CD4-positive, alpha-beta T cell treated with Interleukin-15 for 1 hour (primary cell): ENCODE data around the gene ADCY9.

Source experiments
- DNase-seq: peaks from one replicate; pipeline ENCODE4 v3.0.0-alpha.2; 2020

ADCY9 gene

DNA sequence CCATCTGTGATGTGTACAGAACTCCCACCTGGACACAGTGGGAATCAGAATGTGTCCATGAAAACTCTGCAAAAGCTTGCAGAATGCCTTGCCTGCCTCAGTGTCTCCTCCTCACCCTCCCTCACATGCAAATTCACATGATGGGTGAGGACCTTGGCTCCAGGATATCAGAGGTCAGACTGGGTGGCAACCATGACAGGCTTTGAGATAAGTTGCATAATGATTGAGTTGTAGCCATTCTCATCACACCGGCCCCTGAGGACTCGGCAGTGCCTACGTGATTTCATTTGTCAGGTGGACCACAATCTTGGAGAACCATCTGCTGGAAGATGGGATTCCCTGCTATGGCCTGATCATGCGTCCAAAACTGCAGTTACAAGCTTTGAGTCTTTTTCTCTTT, 3.9 kb upstream of the ADCY9 start:
- no peak for DNase-seq

DNA sequence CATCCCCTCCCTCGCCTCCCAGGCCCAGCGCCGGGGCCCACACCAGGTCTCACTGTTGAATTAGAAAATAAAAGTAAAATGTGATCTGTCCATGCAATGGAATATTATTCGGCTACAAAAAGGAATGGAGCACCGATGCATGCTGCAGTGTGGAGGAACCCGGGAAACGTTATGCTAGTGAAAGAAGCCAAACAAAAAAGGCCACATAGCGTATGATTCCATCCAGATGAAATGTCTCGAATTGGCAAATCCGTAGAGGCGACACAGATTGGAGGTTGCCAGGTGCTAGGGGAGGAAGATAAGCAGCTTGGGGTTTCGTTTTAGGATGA, 972 bp upstream of the ADCY9 start:
- DNase-seq = no peak

- DNase-seq = no peak
These were observed 308 bp downstream of the ADCY9 start for GRCh38 chr16:4115949-4116318.

- peak; percentile 39 for DNase-seq
These were observed 863 bp downstream of the ADCY9 start for GRCh38 chr16:4115209-4115948.

- no peak for DNase-seq
These were observed 1.7 kb downstream of the ADCY9 start for GRCh38 chr16:4114257-4115208.

- DNase-seq = no peak
These were observed 2.6 kb downstream of the ADCY9 start for GRCh38 chr16:4113358-4114256.

DNA sequence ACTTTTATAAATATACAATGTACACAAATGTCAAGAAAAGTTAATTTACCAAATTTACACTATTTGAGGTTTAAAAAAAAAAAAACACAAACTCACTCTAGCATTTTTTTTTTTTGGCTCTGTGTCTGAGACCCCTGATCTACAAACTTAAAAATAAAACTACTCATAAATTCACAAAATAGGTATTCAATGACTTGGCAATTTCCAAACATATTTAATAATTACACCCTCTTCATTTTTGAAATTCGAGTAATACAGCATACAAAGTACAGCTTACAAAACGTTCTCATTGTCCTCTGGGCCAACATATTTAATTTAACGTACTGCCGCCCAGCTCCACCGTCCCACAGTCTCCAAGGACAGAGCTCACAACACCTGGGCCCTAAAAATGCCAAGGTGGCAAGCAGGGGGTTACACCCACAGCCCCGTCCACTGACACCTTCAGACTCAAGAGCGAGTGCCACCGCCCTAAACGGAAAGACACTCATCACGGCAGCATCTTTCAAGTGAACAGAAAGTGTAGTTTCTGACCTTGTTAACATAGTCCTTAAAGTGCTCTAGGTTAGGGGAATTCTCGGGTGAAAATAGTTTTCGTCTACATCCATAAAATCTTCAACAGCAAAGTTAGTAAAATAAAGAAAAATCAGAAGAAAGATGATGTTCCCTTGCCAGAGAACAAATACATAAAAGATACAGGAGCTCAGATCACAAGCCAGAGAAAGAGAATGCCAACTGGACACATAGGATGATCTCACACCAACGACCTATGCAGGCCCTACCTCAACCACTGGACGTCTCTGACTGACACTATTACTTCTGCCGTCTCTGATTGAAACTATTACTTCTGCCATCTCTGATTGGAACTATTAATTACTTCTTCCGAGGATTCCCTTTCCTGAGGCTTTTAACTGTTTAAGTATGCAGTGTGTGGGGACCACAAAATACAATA, 4.2 kb downstream of the ADCY9 start:
- DNase-seq = no peak

GRCh38 chr16:4110680-4111079, 5.6 kb downstream of the ADCY9 start:
- DNase-seq = no peak

DNA sequence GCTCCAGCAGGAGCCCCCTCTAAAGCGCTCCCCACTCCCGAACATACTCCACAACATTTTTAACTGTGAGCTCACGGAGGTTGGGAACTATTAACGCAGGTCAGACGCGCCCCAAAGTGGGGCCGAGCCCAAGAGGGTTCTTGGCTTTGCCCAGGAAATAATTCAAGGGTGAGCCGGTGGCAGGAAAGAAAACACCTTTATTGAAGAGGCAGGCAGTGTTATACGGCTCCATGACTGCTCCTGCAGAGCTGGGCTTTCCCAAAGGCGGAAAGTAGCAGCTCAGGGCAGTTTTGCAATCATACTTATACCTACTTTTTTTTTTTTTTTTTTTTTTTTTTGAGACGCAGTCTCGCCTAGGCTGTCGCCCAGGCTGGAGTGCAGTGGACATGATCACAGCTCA, 6.2 kb downstream of the ADCY9 start:
- no peak for DNase-seq

- no peak for DNase-seq
These were observed 6.9 kb downstream of the ADCY9 start for GRCh38 chr16:4109250-4109736.

- DNase-seq = no peak
These were observed 9.7 kb downstream of the ADCY9 start for GRCh38 chr16:4106516-4106915.

- DNase-seq = no peak
These were observed 10.4 kb downstream of the ADCY9 start for GRCh38 chr16:4105848-4106247.

GRCh38 chr16:4103745-4104144, 12.5 kb downstream of the ADCY9 start:
- no peak for DNase-seq

DNA sequence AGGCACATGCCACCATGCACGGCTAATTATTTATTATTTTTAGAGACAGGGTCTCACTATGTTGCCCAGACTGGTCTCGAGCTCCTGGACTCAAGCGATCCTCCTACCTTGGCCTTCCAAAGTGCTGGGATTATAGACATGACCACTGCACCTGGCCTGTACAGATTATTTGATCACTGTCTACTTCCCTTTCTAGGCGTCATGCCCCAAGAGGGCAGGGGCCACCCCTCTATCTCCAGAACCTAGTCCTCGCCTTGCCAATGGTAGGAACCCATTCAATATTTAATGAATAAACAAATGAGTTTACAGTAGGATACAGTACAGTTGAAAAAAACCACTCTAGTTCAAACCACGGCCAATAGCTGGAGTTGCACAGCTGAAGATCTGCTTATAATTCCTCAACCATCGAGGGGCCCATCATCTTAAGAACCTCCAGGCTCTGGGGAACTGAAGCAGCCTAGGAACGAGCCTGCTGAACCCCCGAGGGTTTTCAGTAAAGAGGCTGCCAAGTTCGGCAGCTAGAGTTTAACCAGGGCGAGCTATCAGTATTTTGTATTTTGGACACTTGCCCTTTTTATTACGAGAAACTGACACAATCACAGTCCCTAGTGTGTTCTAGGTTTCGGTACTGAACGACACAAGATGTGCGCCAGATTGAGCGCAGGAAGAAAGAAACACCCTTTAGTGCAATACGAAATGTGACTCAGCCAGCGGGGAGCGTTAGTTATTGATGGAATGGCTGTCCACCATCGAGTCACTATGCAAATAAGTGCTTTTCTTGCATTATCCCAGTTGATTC, 14.6 kb downstream of the ADCY9 start:
- no peak for DNase-seq

DNA sequence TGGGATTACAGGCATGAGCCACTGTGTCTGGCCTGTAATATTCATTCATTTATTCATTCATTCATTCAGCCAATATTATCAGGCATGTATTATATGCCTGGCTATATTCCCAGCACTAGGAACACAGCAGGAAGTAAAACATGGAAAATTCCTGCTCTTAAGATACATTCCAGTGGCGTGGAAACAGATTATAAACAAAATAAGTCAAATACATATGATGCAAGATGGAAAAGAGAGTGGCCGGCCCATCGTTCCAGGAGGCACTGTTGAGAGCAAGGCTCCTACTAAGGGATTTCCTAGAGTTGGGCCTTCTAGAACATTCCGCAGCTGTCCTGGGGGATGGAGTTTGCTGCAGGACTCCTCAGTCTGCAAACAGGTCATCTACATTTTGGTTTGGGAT, 17.7 kb downstream of the ADCY9 start:
- no peak for DNase-seq

DNA sequence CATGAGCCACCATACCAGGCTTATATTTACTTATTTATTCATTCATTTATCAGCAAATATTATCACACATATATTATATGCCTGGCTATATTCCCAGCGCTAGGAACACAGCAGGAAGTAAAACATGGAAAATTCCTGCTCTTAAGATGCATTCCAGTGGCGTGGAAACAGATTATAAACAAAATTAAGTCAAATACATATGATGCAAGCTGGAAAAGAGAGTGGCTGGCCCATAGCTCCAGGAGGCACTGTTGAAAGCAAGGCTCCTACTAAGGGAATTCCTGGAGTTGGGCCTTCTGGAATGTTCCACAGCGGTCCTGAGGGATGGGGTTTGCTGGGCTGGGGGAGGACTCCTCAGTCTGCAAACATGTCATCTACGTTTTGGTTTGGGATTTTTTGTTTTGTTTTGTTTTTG, 18.4 kb downstream of the ADCY9 start:
- DNase-seq = no peak

DNA sequence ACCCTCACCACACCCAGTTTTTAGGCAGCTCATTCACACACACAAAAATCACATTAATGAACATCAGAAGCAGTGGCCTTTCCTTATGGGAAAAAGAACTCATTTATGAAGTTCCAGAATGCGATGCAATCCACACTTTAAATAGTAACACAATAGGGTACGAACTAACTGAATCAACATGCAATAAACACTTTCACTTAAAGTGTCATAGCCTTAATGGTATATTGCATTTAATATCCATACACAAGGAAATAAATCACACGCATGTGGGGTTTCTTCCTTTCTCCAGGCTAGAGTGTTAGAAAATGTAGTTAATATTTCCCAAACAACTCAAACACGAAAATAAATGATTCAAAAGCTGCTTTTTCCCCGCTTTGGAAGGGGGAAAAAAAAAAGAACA, 19.7 kb downstream of the ADCY9 start:
- no peak for DNase-seq

DNA sequence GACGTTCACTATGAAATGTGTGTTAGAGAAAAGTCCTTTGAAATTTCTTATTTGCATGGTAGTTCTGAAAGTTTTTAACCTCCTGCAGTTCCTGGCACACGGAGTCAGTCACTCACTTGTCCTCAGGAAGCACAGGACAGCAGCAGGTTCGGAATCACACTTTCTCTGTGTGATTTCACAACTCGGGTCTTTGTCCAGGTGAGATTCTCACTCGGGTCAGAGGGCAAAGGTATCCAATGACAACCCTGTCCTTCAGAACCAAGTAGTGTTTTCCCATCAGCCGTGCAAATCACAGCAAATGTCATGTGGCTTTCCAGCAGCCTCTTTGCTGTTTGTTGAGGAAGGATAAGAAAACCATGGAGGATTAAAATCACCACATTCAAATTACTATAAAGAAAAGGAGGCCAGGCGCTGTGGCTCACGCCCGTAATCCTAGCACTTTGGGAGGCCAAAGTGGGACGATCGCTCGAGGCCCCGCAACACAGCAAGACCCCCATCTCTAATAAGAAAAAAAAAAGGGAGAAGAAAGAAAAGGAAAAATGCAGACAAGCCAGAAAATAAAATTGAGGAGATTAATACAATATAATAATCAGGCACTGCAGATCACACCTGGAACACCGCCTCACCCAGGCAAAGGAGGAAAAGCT, 22.0 kb downstream of the ADCY9 start:
- DNase-seq = no peak

- DNase-seq = no peak
These were observed 22.6 kb downstream of the ADCY9 start for GRCh38 chr16:4093495-4094126.
